WTC11 (cell line): ENCODE measurements around the gene AARS1. TPM values are rescaled to one million over a fixed set of nuclear protein-coding genes. Genes with fewer than 3 reads are reported as not detected.
A peak's percentile ranks its signal among the peaks of the same experiment; 100 is the strongest.

Source experiments
- CBFB ChIP-seq: sonication (generic); formaldehyde crosslinking; IDR thresholded peaks from 2 replicates; pipeline ENCODE4 v1.8.1; 2022; ENCODE audit warnings: mild to moderate bottlenecking, low read depth, missing genetic modification reagents
- CREM ChIP-seq: sonication (generic); formaldehyde crosslinking; IDR thresholded peaks from 2 replicates; pipeline ENCODE4 v1.8.1; 2022; ENCODE audit warnings: mild to moderate bottlenecking, missing genetic modification reagents, moderate library complexity
- FOXK1 ChIP-seq: sonication (generic); formaldehyde crosslinking; IDR thresholded peaks from 2 replicates; pipeline ENCODE4 v1.8.0; 2022; ENCODE audit warnings: mild to moderate bottlenecking, moderate library complexity, missing genetic modification reagents
- FOXP1 ChIP-seq: sonication (generic); formaldehyde crosslinking; IDR thresholded peaks from 2 replicates; pipeline ENCODE4 v1.8.0; 2022; ENCODE audit warnings: missing genetic modification reagents, mild to moderate bottlenecking, moderate library complexity, borderline replicate concordance
- NFE2L1 ChIP-seq: sonication (generic); formaldehyde crosslinking; IDR thresholded peaks from 2 replicates; pipeline ENCODE4 v1.8.1; 2023; ENCODE audit warnings: missing genetic modification reagents
- NR2C2 ChIP-seq: sonication (generic); formaldehyde crosslinking; IDR thresholded peaks from 2 replicates; pipeline ENCODE4 v1.8.0; 2022; ENCODE audit warnings: mild to moderate bottlenecking, missing genetic modification reagents
- PRRX2 ChIP-seq: fragments of 250-450 bp; sonication (Bioruptor Pico); IDR thresholded peaks from 2 replicates; pipeline ENCODE4 v1.8.0; 2021; ENCODE audit warnings: mild to moderate bottlenecking
- ZBTB21 ChIP-seq: sonication (generic); formaldehyde crosslinking; IDR thresholded peaks from 2 replicates; pipeline ENCODE4 v1.8.1; 2023; ENCODE audit warnings: mild to moderate bottlenecking, missing genetic modification reagents, borderline replicate concordance
- ZNF121 ChIP-seq: sonication (generic); formaldehyde crosslinking; IDR thresholded peaks from 2 replicates; pipeline ENCODE4 v1.8.0; 2023; ENCODE audit warnings: missing genetic modification reagents
- ZNF317 ChIP-seq: sonication (generic); formaldehyde crosslinking; IDR thresholded peaks from 2 replicates; pipeline ENCODE4 v1.8.1; 2023; ENCODE audit warnings: low read depth, mild to moderate bottlenecking, moderate library complexity, missing genetic modification reagents, borderline replicate concordance
- ZNF396 ChIP-seq: fragments of 250-450 bp; sonication (Bioruptor Pico); IDR thresholded peaks from 2 replicates; pipeline ENCODE4 v1.8.0; 2021; ENCODE audit warnings: mild to moderate bottlenecking, moderate library complexity, borderline replicate concordance
- ZNF423 ChIP-seq: fragments of 250-450 bp; sonication (Bioruptor Pico); IDR thresholded peaks from 2 replicates; pipeline ENCODE4 v2.1.2; 2022; ENCODE audit warnings: mild to moderate bottlenecking, moderate library complexity
- total RNA-seq: library from RNA; stranded (reverse); gene quantifications from 3 replicates; pipeline ENCODE4 v1.2.3, GENCODE V29; 2021
- TF ChIP-seq, protein P1 (sequence below): sonication (generic); formaldehyde crosslinking; IDR thresholded peaks from 2 replicates; pipeline ENCODE4 v1.8.1; 2022; ENCODE audit warnings: missing genetic modification reagents, borderline replicate concordance
- TF ChIP-seq, protein P2 (sequence below): sonication (generic); formaldehyde crosslinking; IDR thresholded peaks from 2 replicates; pipeline ENCODE4 v1.8.0; 2022; ENCODE audit warnings: mild to moderate bottlenecking, missing genetic modification reagents
- TF ChIP-seq, protein P3 (sequence below): sonication (generic); formaldehyde crosslinking; conservative IDR thresholded peaks from 2 replicates; pipeline ENCODE4 v1.8.1; 2022; ENCODE audit warnings: mild to moderate bottlenecking, missing genetic modification reagents
- TF ChIP-seq, protein P4 (sequence below): sonication (generic); formaldehyde crosslinking; IDR thresholded peaks from 2 replicates; pipeline ENCODE4 v1.8.1; 2022; ENCODE audit warnings: low read depth, missing genetic modification reagents, borderline replicate concordance
- TF ChIP-seq, protein P5 (sequence below): fragments of 250-450 bp; sonication (Bioruptor Pico); IDR thresholded peaks from 2 replicates; pipeline ENCODE4 v1.9.0; 2021; ENCODE audit warnings: moderate library complexity, mild to moderate bottlenecking, inconsistent platforms, borderline replicate concordance
- TF ChIP-seq, protein P6 (sequence below): sonication (generic); formaldehyde crosslinking; IDR thresholded peaks from 2 replicates; pipeline ENCODE4 v1.8.1; 2023; ENCODE audit warnings: mild to moderate bottlenecking, missing genetic modification reagents, borderline replicate concordance
- TF ChIP-seq, protein P7 (sequence below): sonication (generic); formaldehyde crosslinking; IDR thresholded peaks from 2 replicates; pipeline ENCODE4 v1.8.1; 2023; ENCODE audit warnings: mild to moderate bottlenecking, missing genetic modification reagents
- TF ChIP-seq, protein P8 (sequence below): fragments of 250-450 bp; sonication (Bioruptor Pico); conservative IDR thresholded peaks from 2 replicates; pipeline ENCODE4 v1.9.0; 2021; ENCODE audit warnings: mild to moderate bottlenecking
- TF ChIP-seq, protein P9 (sequence below): sonication (generic); formaldehyde crosslinking; IDR thresholded peaks from 2 replicates; pipeline ENCODE4 v1.8.0; 2023; ENCODE audit warnings: mild to moderate bottlenecking, missing genetic modification reagents

AARS1 gene
- total RNA-seq, 1 experiment from 2014 or later, result 214 TPM

DNA sequence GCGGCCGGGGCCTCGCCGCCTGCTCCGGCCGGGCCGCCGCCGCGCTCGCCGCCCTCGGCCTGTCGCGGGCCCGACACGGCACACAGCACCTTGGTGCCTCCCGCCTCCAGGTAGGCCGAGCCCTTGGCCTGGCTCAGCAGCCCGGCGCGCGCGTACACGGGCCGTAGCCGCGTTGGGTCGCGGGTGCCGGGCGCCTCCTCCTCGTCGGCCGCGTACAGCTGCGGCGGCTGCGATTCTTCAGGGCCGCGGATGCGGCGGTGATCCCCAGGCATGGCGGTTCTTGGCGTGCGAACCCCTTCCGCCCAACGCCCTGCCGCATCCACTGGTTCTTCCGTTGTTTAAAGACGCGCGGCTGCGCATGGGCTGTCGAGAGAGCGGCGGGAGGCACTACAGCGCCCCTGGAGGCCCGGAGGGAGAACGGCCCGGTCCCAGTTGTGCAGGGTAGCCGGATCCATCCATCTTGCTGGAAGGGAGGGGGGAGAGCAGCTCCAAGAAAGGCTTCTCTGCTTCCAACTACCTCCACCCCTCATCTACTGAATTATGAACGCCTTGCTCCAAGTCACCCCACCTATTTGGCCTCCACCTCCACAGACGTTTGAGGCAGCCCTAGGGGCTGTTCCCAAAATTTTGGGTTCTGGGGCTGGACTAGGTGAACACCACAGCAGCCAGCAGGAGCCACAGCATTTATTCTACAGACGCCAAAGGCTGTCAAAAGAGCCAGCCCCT lies 37.5 kb downstream of the AARS1 start, which contains the start of gene EXOSC6 (continued):
- TF ChIP-seq ZNF121 (CRISPR knock-in tag) (peak; percentile 63), PRRX2 (no peak), ZNF396 (no peak), ZNF423 (CRISPR knock-in tag) (no peak), NR2C2 (peak; percentile 58; the same call in 1 of the 2 replicates), CBFB (peak; percentile 97), ZBTB21 (CRISPR knock-in tag) (peak; percentile 97), FOXP1 (peak; percentile 96), NFE2L1 (peak; percentile 70; the same call in 1 of the 2 replicates), ZNF317 (CRISPR knock-in tag) (peak; percentile 61; the same call in 1 of the 2 replicates), CREM (CRISPR knock-in tag) (peak; percentile 86), FOXK1 (peak; percentile 97)
- TF ChIP-seq, protein P1, sequence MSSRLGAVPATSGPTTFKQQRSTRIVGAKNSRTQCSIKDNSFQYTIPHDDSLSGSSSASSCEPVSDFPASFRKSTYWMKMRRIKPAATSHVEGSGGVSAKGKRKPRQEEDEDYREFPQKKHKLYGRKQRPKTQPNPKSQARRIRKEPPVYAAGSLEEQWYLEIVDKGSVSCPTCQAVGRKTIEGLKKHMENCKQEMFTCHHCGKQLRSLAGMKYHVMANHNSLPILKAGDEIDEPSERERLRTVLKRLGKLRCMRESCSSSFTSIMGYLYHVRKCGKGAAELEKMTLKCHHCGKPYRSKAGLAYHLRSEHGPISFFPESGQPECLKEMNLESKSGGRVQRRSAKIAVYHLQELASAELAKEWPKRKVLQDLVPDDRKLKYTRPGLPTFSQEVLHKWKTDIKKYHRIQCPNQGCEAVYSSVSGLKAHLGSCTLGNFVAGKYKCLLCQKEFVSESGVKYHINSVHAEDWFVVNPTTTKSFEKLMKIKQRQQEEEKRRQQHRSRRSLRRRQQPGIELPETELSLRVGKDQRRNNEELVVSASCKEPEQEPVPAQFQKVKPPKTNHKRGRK, result no peak
- TF ChIP-seq, protein P2, sequence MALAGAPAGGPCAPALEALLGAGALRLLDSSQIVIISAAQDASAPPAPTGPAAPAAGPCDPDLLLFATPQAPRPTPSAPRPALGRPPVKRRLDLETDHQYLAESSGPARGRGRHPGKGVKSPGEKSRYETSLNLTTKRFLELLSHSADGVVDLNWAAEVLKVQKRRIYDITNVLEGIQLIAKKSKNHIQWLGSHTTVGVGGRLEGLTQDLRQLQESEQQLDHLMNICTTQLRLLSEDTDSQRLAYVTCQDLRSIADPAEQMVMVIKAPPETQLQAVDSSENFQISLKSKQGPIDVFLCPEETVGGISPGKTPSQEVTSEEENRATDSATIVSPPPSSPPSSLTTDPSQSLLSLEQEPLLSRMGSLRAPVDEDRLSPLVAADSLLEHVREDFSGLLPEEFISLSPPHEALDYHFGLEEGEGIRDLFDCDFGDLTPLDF (CRISPR knock-in tag), result peak; percentile 95
- TF ChIP-seq, protein P3, sequence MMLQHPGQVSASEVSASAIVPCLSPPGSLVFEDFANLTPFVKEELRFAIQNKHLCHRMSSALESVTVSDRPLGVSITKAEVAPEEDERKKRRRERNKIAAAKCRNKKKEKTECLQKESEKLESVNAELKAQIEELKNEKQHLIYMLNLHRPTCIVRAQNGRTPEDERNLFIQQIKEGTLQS (CRISPR knock-in tag), result no peak
- TF ChIP-seq, protein P4, sequence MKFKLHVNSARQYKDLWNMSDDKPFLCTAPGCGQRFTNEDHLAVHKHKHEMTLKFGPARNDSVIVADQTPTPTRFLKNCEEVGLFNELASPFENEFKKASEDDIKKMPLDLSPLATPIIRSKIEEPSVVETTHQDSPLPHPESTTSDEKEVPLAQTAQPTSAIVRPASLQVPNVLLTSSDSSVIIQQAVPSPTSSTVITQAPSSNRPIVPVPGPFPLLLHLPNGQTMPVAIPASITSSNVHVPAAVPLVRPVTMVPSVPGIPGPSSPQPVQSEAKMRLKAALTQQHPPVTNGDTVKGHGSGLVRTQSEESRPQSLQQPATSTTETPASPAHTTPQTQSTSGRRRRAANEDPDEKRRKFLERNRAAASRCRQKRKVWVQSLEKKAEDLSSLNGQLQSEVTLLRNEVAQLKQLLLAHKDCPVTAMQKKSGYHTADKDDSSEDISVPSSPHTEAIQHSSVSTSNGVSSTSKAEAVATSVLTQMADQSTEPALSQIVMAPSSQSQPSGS, result no peak; the same call in 1 of the 2 replicates
- TF ChIP-seq, protein P5, sequence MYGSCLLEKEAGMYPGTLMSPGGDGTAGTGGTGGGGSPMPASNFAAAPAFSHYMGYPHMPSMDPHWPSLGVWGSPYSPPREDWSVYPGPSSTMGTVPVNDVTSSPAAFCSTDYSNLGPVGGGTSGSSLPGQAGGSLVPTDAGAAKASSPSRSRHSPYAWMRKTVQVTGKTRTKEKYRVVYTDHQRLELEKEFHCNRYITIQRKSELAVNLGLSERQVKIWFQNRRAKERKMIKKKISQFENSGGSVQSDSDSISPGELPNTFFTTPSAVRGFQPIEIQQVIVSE (CRISPR knock-in tag), result no peak
- TF ChIP-seq, protein P6, sequence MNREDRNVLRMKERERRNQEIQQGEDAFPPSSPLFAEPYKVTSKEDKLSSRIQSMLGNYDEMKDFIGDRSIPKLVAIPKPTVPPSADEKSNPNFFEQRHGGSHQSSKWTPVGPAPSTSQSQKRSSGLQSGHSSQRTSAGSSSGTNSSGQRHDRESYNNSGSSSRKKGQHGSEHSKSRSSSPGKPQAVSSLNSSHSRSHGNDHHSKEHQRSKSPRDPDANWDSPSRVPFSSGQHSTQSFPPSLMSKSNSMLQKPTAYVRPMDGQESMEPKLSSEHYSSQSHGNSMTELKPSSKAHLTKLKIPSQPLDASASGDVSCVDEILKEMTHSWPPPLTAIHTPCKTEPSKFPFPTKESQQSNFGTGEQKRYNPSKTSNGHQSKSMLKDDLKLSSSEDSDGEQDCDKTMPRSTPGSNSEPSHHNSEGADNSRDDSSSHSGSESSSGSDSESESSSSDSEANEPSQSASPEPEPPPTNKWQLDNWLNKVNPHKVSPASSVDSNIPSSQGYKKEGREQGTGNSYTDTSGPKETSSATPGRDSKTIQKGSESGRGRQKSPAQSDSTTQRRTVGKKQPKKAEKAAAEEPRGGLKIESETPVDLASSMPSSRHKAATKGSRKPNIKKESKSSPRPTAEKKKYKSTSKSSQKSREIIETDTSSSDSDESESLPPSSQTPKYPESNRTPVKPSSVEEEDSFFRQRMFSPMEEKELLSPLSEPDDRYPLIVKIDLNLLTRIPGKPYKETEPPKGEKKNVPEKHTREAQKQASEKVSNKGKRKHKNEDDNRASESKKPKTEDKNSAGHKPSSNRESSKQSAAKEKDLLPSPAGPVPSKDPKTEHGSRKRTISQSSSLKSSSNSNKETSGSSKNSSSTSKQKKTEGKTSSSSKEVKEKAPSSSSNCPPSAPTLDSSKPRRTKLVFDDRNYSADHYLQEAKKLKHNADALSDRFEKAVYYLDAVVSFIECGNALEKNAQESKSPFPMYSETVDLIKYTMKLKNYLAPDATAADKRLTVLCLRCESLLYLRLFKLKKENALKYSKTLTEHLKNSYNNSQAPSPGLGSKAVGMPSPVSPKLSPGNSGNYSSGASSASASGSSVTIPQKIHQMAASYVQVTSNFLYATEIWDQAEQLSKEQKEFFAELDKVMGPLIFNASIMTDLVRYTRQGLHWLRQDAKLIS (CRISPR knock-in tag), result peak; percentile 97
- TF ChIP-seq, protein P7, sequence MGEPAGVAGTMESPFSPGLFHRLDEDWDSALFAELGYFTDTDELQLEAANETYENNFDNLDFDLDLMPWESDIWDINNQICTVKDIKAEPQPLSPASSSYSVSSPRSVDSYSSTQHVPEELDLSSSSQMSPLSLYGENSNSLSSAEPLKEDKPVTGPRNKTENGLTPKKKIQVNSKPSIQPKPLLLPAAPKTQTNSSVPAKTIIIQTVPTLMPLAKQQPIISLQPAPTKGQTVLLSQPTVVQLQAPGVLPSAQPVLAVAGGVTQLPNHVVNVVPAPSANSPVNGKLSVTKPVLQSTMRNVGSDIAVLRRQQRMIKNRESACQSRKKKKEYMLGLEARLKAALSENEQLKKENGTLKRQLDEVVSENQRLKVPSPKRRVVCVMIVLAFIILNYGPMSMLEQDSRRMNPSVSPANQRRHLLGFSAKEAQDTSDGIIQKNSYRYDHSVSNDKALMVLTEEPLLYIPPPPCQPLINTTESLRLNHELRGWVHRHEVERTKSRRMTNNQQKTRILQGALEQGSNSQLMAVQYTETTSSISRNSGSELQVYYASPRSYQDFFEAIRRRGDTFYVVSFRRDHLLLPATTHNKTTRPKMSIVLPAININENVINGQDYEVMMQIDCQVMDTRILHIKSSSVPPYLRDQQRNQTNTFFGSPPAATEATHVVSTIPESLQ, result no peak
- TF ChIP-seq, protein P8, sequence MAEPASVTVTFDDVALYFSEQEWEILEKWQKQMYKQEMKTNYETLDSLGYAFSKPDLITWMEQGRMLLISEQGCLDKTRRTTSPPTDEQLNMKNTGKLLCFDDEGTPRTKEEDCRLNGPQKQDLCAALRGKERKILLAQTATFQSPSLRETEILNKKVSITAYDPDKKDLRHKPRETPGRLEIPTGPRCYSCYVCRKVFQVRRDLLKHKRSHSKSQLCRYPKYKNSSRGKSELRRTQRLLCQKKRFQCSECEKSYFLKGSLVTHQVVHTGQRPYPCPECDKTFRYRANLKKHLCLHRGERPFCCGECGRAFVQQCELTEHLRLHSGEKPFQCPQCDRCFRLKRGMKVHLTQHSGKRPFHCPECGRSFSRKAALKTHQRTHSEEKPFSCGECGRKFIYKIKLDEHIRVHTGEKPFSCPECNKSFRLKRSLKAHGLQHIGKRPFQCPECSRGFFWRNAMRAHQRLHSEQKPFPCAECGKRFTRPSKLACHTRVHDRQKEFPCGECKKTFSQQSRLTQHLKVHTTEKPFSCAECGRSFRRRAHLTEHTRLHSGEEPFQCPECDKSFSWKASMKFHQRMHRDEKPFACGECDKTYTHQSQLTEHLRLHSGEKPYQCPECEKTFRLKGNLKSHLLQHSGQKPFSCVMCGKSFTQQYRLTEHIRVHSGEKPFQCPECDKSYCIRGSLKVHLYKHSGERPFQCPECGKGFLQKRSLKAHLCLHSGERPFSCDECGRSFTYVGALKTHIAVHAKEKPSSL (CRISPR knock-in tag), result 0 out of 2 replicates have a peak, but pooled peaks have one; percentile 46
- TF ChIP-seq, protein P9, sequence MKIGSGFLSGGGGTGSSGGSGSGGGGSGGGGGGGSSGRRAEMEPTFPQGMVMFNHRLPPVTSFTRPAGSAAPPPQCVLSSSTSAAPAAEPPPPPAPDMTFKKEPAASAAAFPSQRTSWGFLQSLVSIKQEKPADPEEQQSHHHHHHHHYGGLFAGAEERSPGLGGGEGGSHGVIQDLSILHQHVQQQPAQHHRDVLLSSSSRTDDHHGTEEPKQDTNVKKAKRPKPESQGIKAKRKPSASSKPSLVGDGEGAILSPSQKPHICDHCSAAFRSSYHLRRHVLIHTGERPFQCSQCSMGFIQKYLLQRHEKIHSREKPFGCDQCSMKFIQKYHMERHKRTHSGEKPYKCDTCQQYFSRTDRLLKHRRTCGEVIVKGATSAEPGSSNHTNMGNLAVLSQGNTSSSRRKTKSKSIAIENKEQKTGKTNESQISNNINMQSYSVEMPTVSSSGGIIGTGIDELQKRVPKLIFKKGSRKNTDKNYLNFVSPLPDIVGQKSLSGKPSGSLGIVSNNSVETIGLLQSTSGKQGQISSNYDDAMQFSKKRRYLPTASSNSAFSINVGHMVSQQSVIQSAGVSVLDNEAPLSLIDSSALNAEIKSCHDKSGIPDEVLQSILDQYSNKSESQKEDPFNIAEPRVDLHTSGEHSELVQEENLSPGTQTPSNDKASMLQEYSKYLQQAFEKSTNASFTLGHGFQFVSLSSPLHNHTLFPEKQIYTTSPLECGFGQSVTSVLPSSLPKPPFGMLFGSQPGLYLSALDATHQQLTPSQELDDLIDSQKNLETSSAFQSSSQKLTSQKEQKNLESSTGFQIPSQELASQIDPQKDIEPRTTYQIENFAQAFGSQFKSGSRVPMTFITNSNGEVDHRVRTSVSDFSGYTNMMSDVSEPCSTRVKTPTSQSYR (CRISPR knock-in tag), result peak; percentile 93
